HFFc6 (cell line): ENCODE measurements around the gene RUFY2. TPM values are rescaled to one million over a fixed set of nuclear protein-coding genes. Genes with fewer than 3 reads are reported as not detected.

Experiments used
- DNase-seq: peaks from one replicate; pipeline ENCODE4 v3.0.0-alpha.2; 2018
- H3K27ac Mint-ChIP-seq: 2 replicates; pipeline ENCODE4 v1.8.0; 2020; ENCODE audit warnings: mild to moderate bottlenecking, mixed read lengths
- H3K27me3 Mint-ChIP-seq: 2 replicates; pipeline ENCODE4 v1.8.0; 2021; ENCODE audit warnings: mild to moderate bottlenecking, moderate library complexity, mixed read lengths; ENCODE audit not compliant: insufficient read depth
- H3K36me3 Mint-ChIP-seq: 2 replicates; pipeline ENCODE4 v1.8.0; 2021; ENCODE audit warnings: low read depth, mixed read lengths
- H3K4me1 Mint-ChIP-seq: 2 replicates; pipeline ENCODE4 v1.8.0; 2020; ENCODE audit warnings: low read depth, mixed read lengths
- H3K4me3 Mint-ChIP-seq: 2 replicates; pipeline ENCODE4 v1.8.0; 2020; ENCODE audit warnings: mild to moderate bottlenecking, moderate library complexity, mixed read lengths
- H3K9me3 Mint-ChIP-seq: 2 replicates; pipeline ENCODE4 v1.8.0; 2020; ENCODE audit warnings: mild to moderate bottlenecking, mixed read lengths
- CTCF ChIP-seq: fragments of 200-600 bp; sonication (generic); IDR thresholded peaks from 2 replicates; pipeline ENCODE4 v1.5.0; 2021; ENCODE audit warnings: antibody characterized with exemption, mild to moderate bottlenecking
- total RNA-seq, 6 experiments: library from RNA; stranded (reverse); fragmentation: NEBNext Ultra II Directional; extraction: Animal tissue kit (Norgen Biotek cat#: 25700); gene quantifications; 2 replicates in 1 of 6; 3 replicates in 5 of 6; pipeline ENCODE4 v1.2.3, GENCODE V29; 2021

Gene RUFY2
- total RNA-seq, 6 experiments from 2014 or later, result 15.1 to 19.7 (median 16.7) TPM

- Mint-ChIP-seq H3K4me1 (peaks cover 9% of the 10 kb centered on the region), H3K27me3 (no peaks in the 10 kb centered on the region), H3K4me3 (no peak overlapping the region), H3K27ac (no peak overlapping the region), H3K36me3 (no peaks in the 10 kb centered on the region), H3K9me3 (no peaks in the 10 kb centered on the region)
- TF ChIP-seq CTCF, result no peak
- DNase-seq, result no peak
Observed at GRCh38 chr10:68302871-68303270, 104.2 kb downstream of the RUFY2 start.

GRCh38 chr10:68302503-68302823 lies 104.6 kb downstream of the RUFY2 start:
- TF ChIP-seq CTCF, result peak; percentile 8; the same call in 1 of the 2 replicates
- Mint-ChIP-seq H3K27ac (no peak overlapping the region), H3K27me3 (no peaks in the 10 kb centered on the region), H3K9me3 (no peaks in the 10 kb centered on the region), H3K4me3 (no peak overlapping the region), H3K4me1 (peaks cover 11% of the 10 kb centered on the region), H3K36me3 (no peaks in the 10 kb centered on the region)
- DNase-seq, result no peak

GRCh38 chr10:68301790-68302502 lies 105.1 kb downstream of the RUFY2 start:
- H3K4me3 Mint-ChIP-seq, result no peak overlapping the region
- peaks cover 16% of the 10 kb centered on the region for H3K4me1 Mint-ChIP-seq
- no peak overlapping the region for H3K27ac Mint-ChIP-seq
- peak; percentile 69 for DNase-seq
- no peaks in the 10 kb centered on the region for H3K9me3 Mint-ChIP-seq
- no peaks in the 10 kb centered on the region for H3K27me3 Mint-ChIP-seq
- TF ChIP-seq CTCF, result peak; percentile 85
- H3K36me3 Mint-ChIP-seq, result no peaks in the 10 kb centered on the region

GRCh38 chr10:68301301-68301700 lies 105.8 kb downstream of the RUFY2 start:
- H3K9me3 Mint-ChIP-seq, result no peaks in the 10 kb centered on the region
- H3K4me1 Mint-ChIP-seq, result peaks cover 23% of the 10 kb centered on the region
- no peaks in the 10 kb centered on the region for H3K36me3 Mint-ChIP-seq
- TF ChIP-seq CTCF, result no peak
- H3K4me3 Mint-ChIP-seq, result no peak overlapping the region
- H3K27ac Mint-ChIP-seq, result no peak overlapping the region
- no peak for DNase-seq
- no peaks in the 10 kb centered on the region; the same call in 1 of the 2 replicates for H3K27me3 Mint-ChIP-seq

- TF ChIP-seq CTCF, result no peak
- DNase-seq, result no peak
- peaks cover 22% of the 10 kb centered on the region for H3K4me1 Mint-ChIP-seq
- H3K4me3 Mint-ChIP-seq, result no peak overlapping the region; the same call in 1 of the 2 replicates
- H3K9me3 Mint-ChIP-seq, result no peaks in the 10 kb centered on the region
- H3K36me3 Mint-ChIP-seq, result peaks cover 11% of the 10 kb centered on the region
- no peak overlapping the region for H3K27ac Mint-ChIP-seq
- no peaks in the 10 kb centered on the region; the same call in 1 of the 2 replicates for H3K27me3 Mint-ChIP-seq
Observed at GRCh38 chr10:68296843-68297663, 110.0 kb downstream of the RUFY2 start.

Other genes with a start within 250 kb of the RUFY2 start
- under 1 TPM in 2 of 6 experiments, not detected in 4; 0.11 to 0.12 TPM for gene ATOH7, start 175.2 kb downstream of the RUFY2 start, total RNA-seq
- gene HNRNPH3, start 75.2 kb downstream of the RUFY2 start, total RNA-seq, result 100 to 1,000 TPM; 105 to 170 (median 136) TPM
- 10 to 100 TPM in 5 of 6 experiments, 1 to 10 TPM in 1; 9.9 to 13.6 (median 11.5) TPM for gene PBLD, start 74.3 kb downstream of the RUFY2 start, total RNA-seq
- 1 to 10 TPM; 6.2 to 8.8 (median 7.2) TPM for gene DNA2, start 64.7 kb upstream of the RUFY2 start, total RNA-seq
- 10 to 100 TPM; 19.4 to 30.8 (median 28.4) TPM for gene SLC25A16, start 120.2 kb upstream of the RUFY2 start, total RNA-seq
- 1 to 10 TPM; 2.1 to 2.7 (median 2.5) TPM for gene TET1, start 153.1 kb upstream of the RUFY2 start, total RNA-seq